Subcutaneous adipose tissue (tissue), 4 donors: ENCODE measurements around the gene ZNF576. TPM values are rescaled to one million over a fixed set of nuclear protein-coding genes. Genes with fewer than 3 reads are reported as not detected.

Source experiments
- total RNA-seq, 4 donors: library from RNA; depleted of rRNA; stranded (reverse); fragments of >200 nt; gene quantifications; one replicate each; pipeline ENCODE4 v1.1.0, GENCODE V29; 2016
- TF ChIP-seq, protein P1 (sequence below): fragments of 450-650 bp; IDR thresholded peaks from one replicate; pipeline ENCODE4 v1.5.1; 2016; ENCODE audit warnings: low read depth, mild to moderate bottlenecking, control low read depth, antibody characterized with exemption, moderate library complexity

The ZNF576 gene
- total RNA-seq, 4 donors from 2014 or later: 4.1 to 11.6 (median 9.4) TPM

- TF ChIP-seq, protein P1, sequence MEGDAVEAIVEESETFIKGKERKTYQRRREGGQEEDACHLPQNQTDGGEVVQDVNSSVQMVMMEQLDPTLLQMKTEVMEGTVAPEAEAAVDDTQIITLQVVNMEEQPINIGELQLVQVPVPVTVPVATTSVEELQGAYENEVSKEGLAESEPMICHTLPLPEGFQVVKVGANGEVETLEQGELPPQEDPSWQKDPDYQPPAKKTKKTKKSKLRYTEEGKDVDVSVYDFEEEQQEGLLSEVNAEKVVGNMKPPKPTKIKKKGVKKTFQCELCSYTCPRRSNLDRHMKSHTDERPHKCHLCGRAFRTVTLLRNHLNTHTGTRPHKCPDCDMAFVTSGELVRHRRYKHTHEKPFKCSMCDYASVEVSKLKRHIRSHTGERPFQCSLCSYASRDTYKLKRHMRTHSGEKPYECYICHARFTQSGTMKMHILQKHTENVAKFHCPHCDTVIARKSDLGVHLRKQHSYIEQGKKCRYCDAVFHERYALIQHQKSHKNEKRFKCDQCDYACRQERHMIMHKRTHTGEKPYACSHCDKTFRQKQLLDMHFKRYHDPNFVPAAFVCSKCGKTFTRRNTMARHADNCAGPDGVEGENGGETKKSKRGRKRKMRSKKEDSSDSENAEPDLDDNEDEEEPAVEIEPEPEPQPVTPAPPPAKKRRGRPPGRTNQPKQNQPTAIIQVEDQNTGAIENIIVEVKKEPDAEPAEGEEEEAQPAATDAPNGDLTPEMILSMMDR: no peak
Measured at GRCh38 chr19:43641333-43641732, 44.9 kb downstream of the ZNF576 start.

DNA sequence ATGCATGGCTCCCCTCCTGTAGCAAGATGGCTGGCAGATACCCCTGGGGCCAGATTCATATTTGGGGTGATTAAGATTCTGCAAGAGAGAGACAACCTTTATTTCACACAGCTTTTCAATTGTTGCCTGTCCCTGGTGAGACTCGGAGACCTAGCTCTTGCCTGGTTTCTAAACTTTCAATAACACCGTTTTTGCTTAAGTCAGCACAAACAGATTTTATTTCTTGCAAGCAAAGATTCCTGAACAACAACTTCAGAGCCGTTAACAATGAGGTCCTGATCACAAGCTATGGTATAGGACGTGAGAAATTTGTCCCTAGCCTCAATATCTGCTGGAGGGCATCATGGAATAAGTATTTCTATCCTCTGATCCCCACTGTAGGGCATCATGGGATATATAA lies 46.1 kb downstream of the ZNF576 start:
- TF ChIP-seq, protein P1: no peak

DNA sequence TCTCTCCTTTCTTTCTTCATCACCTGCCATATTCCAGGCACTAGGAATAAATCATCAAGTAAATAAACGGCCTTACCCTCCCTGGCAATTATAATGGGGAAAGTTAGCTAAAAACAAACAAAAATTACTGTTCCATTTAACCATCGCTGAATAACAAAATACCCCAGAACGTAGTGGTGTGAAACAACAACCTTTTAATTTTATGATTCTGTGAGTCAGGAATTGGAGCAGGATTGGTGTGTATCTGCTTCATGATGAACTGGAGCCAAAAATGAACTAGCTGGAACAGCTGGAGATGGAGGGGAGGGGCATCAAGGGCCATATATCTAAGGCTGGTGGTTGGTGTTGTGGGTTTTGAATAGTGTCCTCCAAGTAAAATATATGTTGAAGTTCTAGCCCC lies 46.9 kb downstream of the ZNF576 start:
- TF ChIP-seq, protein P1: no peak

- TF ChIP-seq, protein P1: no peak
Measured at GRCh38 chr19:43644181-43644580, 47.8 kb downstream of the ZNF576 start.

GRCh38 chr19:43648633-43649032 lies 52.2 kb downstream of the ZNF576 start:
- TF ChIP-seq, protein P1: no peak

DNA sequence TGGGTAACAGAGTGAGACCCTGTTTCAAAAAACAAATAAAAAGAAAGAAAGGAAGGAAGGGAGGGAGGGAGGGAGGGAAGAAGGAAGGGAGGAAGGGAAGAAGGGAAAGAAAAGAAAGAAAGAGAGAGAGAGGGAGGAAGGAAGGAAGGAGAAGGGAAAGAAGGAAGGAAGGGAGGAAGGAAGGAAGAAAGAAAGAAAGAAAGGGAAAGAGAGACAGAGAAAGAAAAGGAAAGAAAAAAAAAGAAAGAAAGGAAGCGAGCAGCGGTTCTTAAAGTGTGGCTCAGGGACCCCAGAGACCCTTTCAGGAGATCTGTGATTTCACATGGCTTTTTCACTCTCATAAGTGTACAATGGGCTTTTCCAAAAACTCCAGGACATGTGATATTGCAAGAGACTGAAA lies 53.1 kb downstream of the ZNF576 start:
- TF ChIP-seq, protein P1: no peak

Other genes with a start within 250 kb of the ZNF576 start
- gene CD177, start 242.9 kb upstream of the ZNF576 start, total RNA-seq: 1 to 10 TPM in 2 of 4 donors, not detected in 2; 3.6 to 6.8 TPM
- not detected for gene TEX101, start 181.7 kb upstream of the ZNF576 start, total RNA-seq
- under 1 TPM in 1 of 4 donors, not detected in 3; 0.34 TPM for gene LYPD3, start 131.0 kb upstream of the ZNF576 start, total RNA-seq
- gene PHLDB3, start 91.8 kb upstream of the ZNF576 start, total RNA-seq: 1 to 10 TPM; 1.9 to 5.7 (median 3.5) TPM
- gene ETHE1, start 69.4 kb upstream of the ZNF576 start, total RNA-seq: 10 to 100 TPM; 20.2 to 36.7 (median 31.3) TPM
- gene ZNF575, start 63.4 kb upstream of the ZNF576 start, total RNA-seq: 1 to 10 TPM in 1 of 4 donors, under 1 TPM in 1, not detected in 2; 0.44 to 3.2 TPM
- 10 to 100 TPM; 10.6 to 24.1 (median 19.2) TPM for gene XRCC1, start 21.1 kb upstream of the ZNF576 start, total RNA-seq
- 10 to 100 TPM in 1 of 4 donors, 1 to 10 TPM in 3; 3.3 to 11.7 (median 6.0) TPM for gene PINLYP, start 20.8 kb upstream of the ZNF576 start, total RNA-seq
- gene IRGQ, start 461 bp upstream of the ZNF576 start, total RNA-seq: 10 to 100 TPM in 3 of 4 donors, 1 to 10 TPM in 1; 8.5 to 16.0 (median 11.5) TPM
- under 1 TPM in 3 of 4 donors, not detected in 1; 0.33 to 0.66 (median 0.34) TPM for gene SRRM5, start 15.5 kb downstream of the ZNF576 start, total RNA-seq
- gene ZNF428, start 23.0 kb downstream of the ZNF576 start, total RNA-seq: 10 to 100 TPM; 11.1 to 27.1 (median 21.4) TPM
- gene CADM4, start 43.3 kb downstream of the ZNF576 start, total RNA-seq: 10 to 100 TPM in 1 of 4 donors, 1 to 10 TPM in 1, under 1 TPM in 2; 0.57 to 31.9 (median 0.92) TPM
- 100 to 1,000 TPM in 1 of 4 donors, 10 to 100 TPM in 3; 13.8 to 102 (median 21.5) TPM for gene PLAUR, start 73.6 kb downstream of the ZNF576 start, total RNA-seq
- not detected for gene IRGC, start 119.5 kb downstream of the ZNF576 start, total RNA-seq
- 10 to 100 TPM; 10.0 to 17.2 (median 12.7) TPM for gene SMG9, start 158.4 kb downstream of the ZNF576 start, total RNA-seq
- 10 to 100 TPM in 1 of 4 donors, 1 to 10 TPM in 2, under 1 TPM in 1; 0.57 to 25.2 (median 3.6) TPM for gene KCNN4, start 184.4 kb downstream of the ZNF576 start, total RNA-seq
- under 1 TPM in 3 of 4 donors, not detected in 1; 0.22 to 0.94 (median 0.51) TPM for gene LYPD5, start 205.9 kb downstream of the ZNF576 start, total RNA-seq
- 10 to 100 TPM in 1 of 4 donors, 1 to 10 TPM in 3; 5.7 to 10.5 (median 8.1) TPM for gene ZNF283, start 230.7 kb downstream of the ZNF576 start, total RNA-seq